Measurements from ENCODE around the gene BAHCC1.

Gene BAHCC1

DNA sequence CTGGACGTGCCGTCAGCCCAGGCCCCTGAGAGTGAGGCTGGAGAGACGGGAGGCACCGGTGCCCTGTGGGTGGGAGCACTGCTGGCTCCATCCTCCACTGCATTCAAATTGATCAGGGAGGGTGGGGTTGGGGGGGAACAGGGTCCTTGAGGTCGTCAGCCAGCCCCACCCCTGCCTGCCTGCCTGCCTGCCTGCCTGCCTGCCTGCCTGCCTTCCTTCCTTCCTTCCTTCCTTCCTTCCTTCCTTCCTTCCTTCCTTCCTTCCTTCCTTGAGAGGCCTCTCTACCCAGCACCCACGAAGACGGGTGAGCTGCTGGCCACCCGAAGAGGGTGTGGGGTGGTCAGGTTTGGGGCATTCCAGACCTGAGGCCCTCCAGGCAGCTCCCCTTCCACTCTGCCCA, 16.0 kb downstream of the BAHCC1 start:
- Histone ChIP-seq H3K9me3 (ENCODE audit: control insufficient read depth, insufficient read depth, low read depth, low read length) (no peaks in the 10 kb centered on the region), H3K4me3 (ENCODE audit: low read depth, low read length) (no peak overlapping the region), H3K4me1 (ENCODE audit: control insufficient read depth, insufficient read depth, low read length) (peaks cover 6% of the 10 kb centered on the region), H3K27ac (ENCODE audit: extremely low read depth, low read depth, low read length) (no peak overlapping the region), H3K36me3 (ENCODE audit: control insufficient read depth in 2 of 2, insufficient read depth in 1 of 2, low read length in 2 of 2) (peaks cover 0 to 3% of the 10 kb centered on the region in 2 experiments; a peak in 1 of 3 replicates)
- CTCF ChIA-PET: interaction anchor here (0.6 to 1.8 kb wide), 7 partner anchors 9 to 105 kb away, joined by 3 to 7 read pairs (median 4); no protein-coding TSS in a partner anchor
- TF ChIP-seq ZNF366 (tag by site-specific recombination; conservative IDR thresholded peaks at IDR 0.05): peak; percentile 88
- no peak for TF ChIP-seq ZNF629 (tag by site-specific recombination; IDR thresholded peaks at IDR 0.05)
- TF ChIP-seq KLF1 (tag by site-specific recombination; IDR thresholded peaks at IDR 0.05): peak; percentile 32; the same call in 1 of the 2 replicates
- TF ChIP-seq ZNF335 (tag by site-specific recombination; conservative IDR thresholded peaks at IDR 0.05): peak; percentile 52
- no peak for TF ChIP-seq ZBTB48 (tag by site-specific recombination; IDR thresholded peaks at IDR 0.05)
- TF ChIP-seq SP2 (tag by site-specific recombination; IDR thresholded peaks at IDR 0.05): peak; percentile 14; the same call in 1 of the 2 replicates
- TF ChIP-seq, protein P1, sequence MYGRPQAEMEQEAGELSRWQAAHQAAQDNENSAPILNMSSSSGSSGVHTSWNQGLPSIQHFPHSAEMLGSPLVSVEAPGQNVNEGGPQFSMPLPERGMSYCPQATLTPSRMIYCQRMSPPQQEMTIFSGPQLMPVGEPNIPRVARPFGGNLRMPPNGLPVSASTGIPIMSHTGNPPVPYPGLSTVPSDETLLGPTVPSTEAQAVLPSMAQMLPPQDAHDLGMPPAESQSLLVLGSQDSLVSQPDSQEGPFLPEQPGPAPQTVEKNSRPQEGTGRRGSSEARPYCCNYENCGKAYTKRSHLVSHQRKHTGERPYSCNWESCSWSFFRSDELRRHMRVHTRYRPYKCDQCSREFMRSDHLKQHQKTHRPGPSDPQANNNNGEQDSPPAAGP (tag by site-specific recombination; IDR thresholded peaks at IDR 0.05): no peak
- POLR2A ChIA-PET: interaction anchor here (0.8 to 1.7 kb wide), 3 partner anchors 9 to 16 kb away, joined by 3 to 6 read pairs (median 5); partner anchors contain the start of gene BAHCC1

DNA sequence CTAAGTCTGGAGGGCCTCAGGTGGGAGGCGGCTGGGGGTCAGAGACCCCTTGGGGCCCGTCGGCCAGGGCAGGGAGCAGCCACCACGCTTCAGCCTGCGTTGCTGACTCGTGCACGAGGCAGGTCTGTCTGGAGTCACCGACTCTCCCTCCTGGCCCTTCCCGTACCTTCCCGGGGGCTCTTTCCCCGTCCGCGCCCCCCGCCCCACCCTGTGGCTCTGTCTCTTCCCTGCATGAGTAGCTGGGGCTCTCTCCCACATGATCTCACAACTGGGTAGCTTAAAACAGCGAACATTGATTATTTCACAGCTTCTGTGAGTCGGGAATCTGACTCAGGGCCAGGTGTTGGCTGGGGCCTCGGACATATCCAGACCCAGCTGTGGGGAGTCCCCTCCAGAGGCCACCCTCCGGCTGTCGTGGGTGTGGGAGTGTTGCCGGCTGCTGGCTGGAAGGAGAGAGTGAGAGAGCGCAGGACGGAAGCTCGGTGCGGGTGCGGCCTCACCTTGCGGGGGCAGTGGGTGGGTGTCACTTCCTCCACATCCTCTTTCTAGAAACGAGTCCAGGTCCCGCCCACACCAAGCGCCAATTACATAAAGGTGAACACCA, 17.3 kb downstream of the BAHCC1 start:
- H3K9me3 ChIP-seq (ENCODE audit: control insufficient read depth, insufficient read depth, low read depth, low read length): no peaks in the 10 kb centered on the region
- POLR2A ChIA-PET: interaction anchor here (0.6 to 1.7 kb wide), 2 partner anchors 14 to 16 kb away, joined by 3 to 6 read pairs; no protein-coding TSS in a partner anchor
- no peak overlapping the region for H3K27ac ChIP-seq (ENCODE audit: extremely low read depth, low read depth, low read length)
- H3K36me3 ChIP-seq (ENCODE audit: control insufficient read depth in 2 of 2, insufficient read depth in 1 of 2, low read length in 2 of 2): peaks cover 0 to 2% of the 10 kb centered on the region in 2 experiments; a peak in 1 of 3 replicates
- TF ChIP-seq, protein P1 (tag by site-specific recombination; IDR thresholded peaks at IDR 0.05): peak; percentile 86
- TF ChIP-seq, protein P2, sequence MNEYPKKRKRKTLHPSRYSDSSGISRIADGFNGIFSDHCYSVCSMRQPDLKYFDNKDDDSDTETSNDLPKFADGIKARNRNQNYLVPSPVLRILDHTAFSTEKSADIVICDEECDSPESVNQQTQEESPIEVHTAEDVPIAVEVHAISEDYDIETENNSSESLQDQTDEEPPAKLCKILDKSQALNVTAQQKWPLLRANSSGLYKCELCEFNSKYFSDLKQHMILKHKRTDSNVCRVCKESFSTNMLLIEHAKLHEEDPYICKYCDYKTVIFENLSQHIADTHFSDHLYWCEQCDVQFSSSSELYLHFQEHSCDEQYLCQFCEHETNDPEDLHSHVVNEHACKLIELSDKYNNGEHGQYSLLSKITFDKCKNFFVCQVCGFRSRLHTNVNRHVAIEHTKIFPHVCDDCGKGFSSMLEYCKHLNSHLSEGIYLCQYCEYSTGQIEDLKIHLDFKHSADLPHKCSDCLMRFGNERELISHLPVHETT (tag by site-specific recombination; IDR thresholded peaks at IDR 0.05): no peak
- TF ChIP-seq ZFHX2 (tag by site-specific recombination; conservative IDR thresholded peaks at IDR 0.05) (peak; percentile 92), OSR2 (tag by site-specific recombination; IDR thresholded peaks at IDR 0.05) (peak; percentile 53; the same call in 1 of the 2 replicates), EGR2 (tag by site-specific recombination; IDR thresholded peaks at IDR 0.05; ENCODE audit: low read depth) (peak; percentile 88)
- no peaks in the 10 kb centered on the region; the same call in 1 of the 2 replicates for H3K4me1 ChIP-seq (ENCODE audit: control insufficient read depth, insufficient read depth, low read length)
- H3K4me3 ChIP-seq (ENCODE audit: low read depth, low read length): no peak overlapping the region
- CTCF ChIA-PET: interaction anchor here (0.6 to 1.8 kb wide), 5 partner anchors 11 to 1893 kb away, joined by 3 to 7 read pairs (median 4); partner anchors contain the start of gene SLC38A10

DNA sequence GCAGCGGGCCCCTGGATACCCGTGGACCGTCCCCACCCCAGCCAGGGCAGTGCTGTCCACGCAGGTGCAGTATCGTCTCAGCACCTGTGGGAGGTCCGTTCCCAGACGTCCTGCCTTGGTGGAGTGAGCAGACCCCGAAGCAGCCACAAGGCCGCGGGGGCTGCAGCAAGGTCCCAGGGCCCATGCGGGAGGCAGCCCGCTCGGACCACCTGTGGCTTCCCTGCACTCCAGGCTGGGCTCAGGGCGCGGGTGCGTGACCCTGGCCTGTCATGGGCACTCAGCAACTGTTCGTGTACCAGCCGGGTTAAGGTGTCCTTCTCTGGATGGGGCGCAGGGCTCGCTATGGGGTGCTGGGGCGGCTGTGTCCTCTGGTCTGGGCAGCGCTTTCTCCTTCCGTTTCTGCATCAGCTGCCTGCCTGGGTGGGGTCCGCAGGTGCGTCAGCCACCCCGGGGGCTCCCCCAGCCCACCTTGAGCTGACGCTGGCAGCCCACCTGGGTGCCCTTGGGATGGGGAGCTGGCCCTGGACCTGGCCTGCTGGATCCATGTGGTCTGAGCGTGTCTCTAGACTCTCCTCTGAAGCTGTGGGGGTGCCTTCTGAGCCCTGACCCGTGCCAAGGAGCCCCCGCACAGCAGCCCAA, 18.4 kb downstream of the BAHCC1 start:
- CTCF ChIA-PET: interaction anchor here (2.3 kb wide), 1 partner anchor 71 kb away, joined by 8 read pairs; no protein-coding TSS in a partner anchor
- TF ChIP-seq BCL11B (tag by site-specific recombination; IDR thresholded peaks at IDR 0.05; ENCODE audit: low read depth) (0 out of 2 replicates have a peak, but pooled peaks have one; percentile 15), ZNF600 (tag by site-specific recombination; IDR thresholded peaks at IDR 0.05) (peak; percentile 12; the same call in 1 of the 2 replicates), ZNF560 (tag by site-specific recombination; IDR thresholded peaks at IDR 0.05; ENCODE audit: borderline replicate concordance) (no peak), SCRT2 (tag by site-specific recombination; IDR thresholded peaks at IDR 0.05) (peak; percentile 85), SCRT1 (tag by site-specific recombination; IDR thresholded peaks at IDR 0.05; ENCODE audit: borderline replicate concordance) (peak; percentile 75), IKZF3 (tag by site-specific recombination; IDR thresholded peaks at IDR 0.05) (no peak)
- no peaks in the 10 kb centered on the region; the same call in 1 of the 2 replicates for H3K4me1 ChIP-seq (ENCODE audit: control insufficient read depth, insufficient read depth, low read length)
- H3K36me3 ChIP-seq (ENCODE audit: control insufficient read depth in 2 of 2, insufficient read depth in 1 of 2, low read length in 2 of 2): no peaks in the 10 kb centered on the region
- H3K27ac ChIP-seq (ENCODE audit: extremely low read depth, low read depth, low read length): no peak overlapping the region
- POLR2A ChIA-PET: no interaction called here
- H3K9me3 ChIP-seq (ENCODE audit: control insufficient read depth, insufficient read depth, low read depth, low read length): no peaks in the 10 kb centered on the region
- no peak overlapping the region for H3K4me3 ChIP-seq (ENCODE audit: low read depth, low read length)

Measured in HEK293 (cell line).